ENCODE results near the gene HOXB5.

The HOXB5 gene

DNA sequence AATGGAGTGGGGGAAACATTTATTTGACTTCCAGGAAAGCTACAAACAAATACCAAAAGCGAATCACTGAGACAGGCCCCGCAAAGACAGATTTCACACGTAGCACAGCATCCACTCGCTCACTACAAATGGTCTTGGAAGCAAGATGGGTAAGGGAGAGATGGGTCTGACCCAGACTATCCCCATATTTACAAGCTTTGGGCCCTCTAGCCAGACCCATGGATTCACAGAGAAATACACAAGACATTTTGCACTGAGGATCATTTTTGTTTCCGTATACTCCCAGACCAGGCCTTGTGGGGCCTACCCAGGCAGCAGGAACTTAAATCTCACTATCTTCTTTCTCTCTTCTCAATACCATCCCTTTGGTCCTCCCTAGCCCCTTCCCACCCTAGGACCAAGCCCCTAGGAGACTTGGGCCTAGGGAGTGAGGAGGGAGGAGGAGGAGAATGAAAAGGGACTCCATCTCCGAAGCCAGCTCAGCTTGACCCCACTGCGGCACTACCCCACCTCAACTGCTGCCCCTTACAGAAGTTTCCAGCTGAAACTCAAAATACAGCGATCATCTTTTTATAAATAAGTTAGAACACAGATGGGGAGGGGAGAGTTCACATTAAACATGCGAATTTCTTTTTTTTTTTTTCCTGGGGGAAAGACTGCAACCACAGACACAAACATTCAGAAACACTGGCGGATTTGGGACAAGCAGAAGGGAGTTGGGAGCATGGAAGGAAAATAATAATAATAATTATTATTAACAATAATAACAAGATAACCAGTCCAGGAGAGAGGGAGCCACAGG is 2.1 kb downstream of the HOXB5 start:
- H2AFZ ChIP-seq (ENCODE audit: low read length, unreplicated experiment): no peak overlapping the region
- H3K27ac ChIP-seq (ENCODE audit: low read depth, low read length): no peak overlapping the region
- no peaks in the 10 kb centered on the region for H3K4me1 ChIP-seq (ENCODE audit: control insufficient read depth, insufficient read depth, low read length, unreplicated experiment)
- no peaks in the 10 kb centered on the region for H3K79me2 ChIP-seq (ENCODE audit: control insufficient read depth, insufficient read depth, low read length, unreplicated experiment)
- no peak overlapping the region for H3K4me3 ChIP-seq (ENCODE audit: low read depth, low read length)
- H3K36me3 ChIP-seq (ENCODE audit: insufficient read depth, low read length): no peaks in the 10 kb centered on the region
- peaks cover 99% of the 10 kb centered on the region for H3K27me3 ChIP-seq (ENCODE audit: insufficient read depth, low read length)

DNA sequence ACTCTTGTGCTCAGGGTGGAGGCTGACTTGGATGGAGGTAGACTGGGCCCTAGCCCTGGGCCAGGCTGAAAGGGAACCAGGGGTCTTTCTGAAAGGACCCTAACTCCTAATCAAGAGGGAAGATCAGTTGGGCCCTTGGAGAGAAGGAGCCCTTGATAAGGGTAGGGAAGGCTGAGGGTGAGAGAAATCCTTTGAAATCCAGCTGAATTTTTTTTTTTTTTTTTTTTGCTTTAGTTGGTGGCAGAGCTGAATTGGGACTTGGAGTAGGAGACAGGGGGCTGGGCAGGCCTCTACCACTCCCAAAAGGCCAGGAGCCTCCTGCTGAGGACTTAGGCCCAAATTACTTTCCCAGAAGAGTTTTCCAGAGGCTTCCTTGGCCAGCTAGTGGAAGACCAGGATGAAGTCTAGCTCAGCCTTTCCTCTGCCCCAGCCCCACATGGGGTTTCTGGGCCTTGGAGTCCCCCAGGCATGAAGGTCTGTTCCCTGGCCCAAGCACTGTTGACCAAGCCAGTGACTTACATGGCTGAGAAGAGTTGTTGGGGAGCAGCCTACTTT is 2.9 kb downstream of the HOXB5 start:
- H3K27me3 ChIP-seq (ENCODE audit: insufficient read depth, low read length): peaks cover 99% of the 10 kb centered on the region
- no peak overlapping the region for H3K27ac ChIP-seq (ENCODE audit: low read depth, low read length)
- H3K79me2 ChIP-seq (ENCODE audit: control insufficient read depth, insufficient read depth, low read length, unreplicated experiment): no peaks in the 10 kb centered on the region
- H2AFZ ChIP-seq (ENCODE audit: low read length, unreplicated experiment): no peak overlapping the region
- no peak overlapping the region for H3K4me3 ChIP-seq (ENCODE audit: low read depth, low read length)
- H3K36me3 ChIP-seq (ENCODE audit: insufficient read depth, low read length): no peaks in the 10 kb centered on the region
- H3K4me1 ChIP-seq (ENCODE audit: control insufficient read depth, insufficient read depth, low read length, unreplicated experiment): no peaks in the 10 kb centered on the region

DNA sequence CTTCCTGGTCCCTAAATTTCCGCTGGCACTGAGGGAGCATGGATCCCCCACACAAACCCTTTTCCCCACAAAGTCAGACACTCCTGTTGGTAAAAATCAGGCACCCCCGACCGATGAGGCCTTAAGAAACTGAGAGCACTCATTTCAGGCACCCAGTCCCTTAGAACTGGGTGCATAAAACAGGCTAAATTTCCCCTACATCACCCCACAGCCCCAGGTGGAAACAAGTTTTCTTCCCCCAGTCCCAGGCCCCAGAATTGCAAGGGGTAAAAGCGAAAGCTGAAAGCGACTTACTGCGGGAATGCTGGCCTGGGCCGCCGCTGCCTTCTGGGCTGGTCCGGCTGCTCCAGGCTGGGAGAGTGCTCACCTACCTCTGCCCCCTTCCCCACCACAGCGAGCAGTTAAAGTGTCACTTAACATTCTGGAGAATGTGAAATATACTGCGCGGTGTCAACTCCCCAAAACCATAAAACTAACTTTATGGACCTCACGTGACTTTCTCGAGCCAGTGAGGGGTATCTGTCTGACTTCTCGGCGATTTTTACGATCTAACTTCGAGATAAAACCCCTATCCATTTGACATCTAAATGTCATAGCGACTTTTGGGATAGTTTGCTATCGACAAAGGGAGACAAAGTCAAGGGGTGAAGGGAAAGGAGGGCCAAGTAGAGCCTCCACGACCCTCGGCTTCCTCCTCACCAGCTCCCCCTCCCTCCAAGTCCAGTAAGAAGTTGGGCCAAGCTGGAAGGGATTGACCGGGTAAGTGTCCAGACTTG is 3.6 kb downstream of the HOXB5 start, which contains the start of gene HOXB3:
TSS of gene HOXB3 (minus strand) at position 411 of the 776 bp plus-strand sequence. CDS start 37,767 bp downstream, outside the sequence.
- Histone ChIP-seq H3K27ac (ENCODE audit: low read depth, low read length) (no peak within 1 kb of the TSS), H3K79me2 (ENCODE audit: control insufficient read depth, insufficient read depth, low read length, unreplicated experiment) (no peaks in the 10 kb centered on the region), H3K27me3 (ENCODE audit: insufficient read depth, low read length) (peaks cover 94% of the 10 kb centered on the region), H3K36me3 (ENCODE audit: insufficient read depth, low read length) (no peaks in the 10 kb centered on the region), H3K4me3 (ENCODE audit: low read depth, low read length) (no peak within 1 kb of the TSS), H3K4me1 (ENCODE audit: control insufficient read depth, insufficient read depth, low read length, unreplicated experiment) (no peaks in the 10 kb centered on the region), H2AFZ (ENCODE audit: low read length, unreplicated experiment) (no peak within 1 kb of the TSS)

DNA sequence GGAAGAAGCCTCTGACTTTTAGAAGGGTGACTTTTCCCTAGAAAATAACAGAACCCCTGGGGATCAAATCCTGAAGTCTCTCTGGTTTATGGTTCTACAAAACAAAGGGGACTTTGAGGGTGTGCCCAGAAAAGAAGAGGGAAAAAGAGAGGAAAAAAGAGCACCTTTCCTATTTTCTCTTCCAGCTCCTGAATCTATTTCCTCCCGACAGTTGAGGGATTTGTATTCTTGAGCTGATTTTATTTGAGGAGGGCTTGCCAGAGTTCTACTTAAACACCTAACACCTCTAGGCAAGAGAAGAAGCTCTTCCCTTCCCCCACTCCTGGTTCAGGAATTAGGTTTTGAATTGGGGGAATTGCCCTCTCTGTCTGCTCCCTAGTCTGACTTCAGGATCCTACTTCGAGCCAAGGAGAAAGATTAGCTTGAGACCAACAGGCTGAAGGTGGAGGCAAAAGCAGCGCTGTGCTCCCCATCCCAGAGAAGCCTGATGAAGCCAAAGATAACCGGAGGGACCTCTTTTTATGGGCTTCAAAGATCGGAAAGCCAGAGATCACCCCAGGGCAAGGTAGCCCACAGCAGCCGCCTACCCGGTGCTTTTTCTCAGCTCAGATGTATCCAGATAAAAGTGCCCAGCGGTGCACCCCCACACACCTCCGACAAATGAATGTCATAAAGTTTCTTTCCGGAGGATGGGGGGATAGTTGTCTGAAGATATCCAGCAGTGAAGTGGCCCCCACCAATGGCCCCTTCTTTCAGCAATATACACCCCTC is 4.3 kb downstream of the HOXB5 start:
- Histone ChIP-seq H3K36me3 (ENCODE audit: insufficient read depth, low read length) (no peaks in the 10 kb centered on the region), H3K79me2 (ENCODE audit: control insufficient read depth, insufficient read depth, low read length, unreplicated experiment) (no peaks in the 10 kb centered on the region), H3K4me1 (ENCODE audit: control insufficient read depth, insufficient read depth, low read length, unreplicated experiment) (no peaks in the 10 kb centered on the region), H3K4me3 (ENCODE audit: low read depth, low read length) (no peak overlapping the region), H3K27ac (ENCODE audit: low read depth, low read length) (no peak overlapping the region), H2AFZ (ENCODE audit: low read length, unreplicated experiment) (no peak overlapping the region), H3K27me3 (ENCODE audit: insufficient read depth, low read length) (peaks cover 94% of the 10 kb centered on the region)

DNA sequence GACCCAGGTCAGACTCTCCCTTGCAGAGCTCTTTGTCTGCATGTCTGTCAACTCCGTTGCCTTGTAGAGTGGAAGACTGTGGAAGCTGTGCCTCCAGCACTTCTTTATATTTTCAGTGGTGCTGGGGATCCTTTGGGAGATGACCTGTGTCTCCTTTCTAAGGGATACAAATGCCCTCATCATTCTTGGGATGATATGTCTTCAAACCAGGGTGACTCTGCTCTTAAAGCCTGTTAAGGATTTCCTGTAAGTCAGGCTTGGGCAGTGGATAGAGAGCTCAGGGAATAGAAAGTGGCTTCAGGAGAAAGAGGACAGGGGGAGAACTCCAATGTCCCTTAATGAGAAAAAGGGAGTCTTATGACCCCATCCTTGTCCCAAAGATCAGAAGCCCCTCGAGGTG is 5.1 kb downstream of the HOXB5 start:
- Histone ChIP-seq H3K27me3 (ENCODE audit: insufficient read depth, low read length) (peaks cover 95% of the 10 kb centered on the region), H3K79me2 (ENCODE audit: control insufficient read depth, insufficient read depth, low read length, unreplicated experiment) (no peaks in the 10 kb centered on the region), H3K4me3 (ENCODE audit: low read depth, low read length) (no peak overlapping the region), H3K36me3 (ENCODE audit: insufficient read depth, low read length) (no peaks in the 10 kb centered on the region), H3K4me1 (ENCODE audit: control insufficient read depth, insufficient read depth, low read length, unreplicated experiment) (no peaks in the 10 kb centered on the region), H3K27ac (ENCODE audit: low read depth, low read length) (no peak overlapping the region), H2AFZ (ENCODE audit: low read length, unreplicated experiment) (no peak overlapping the region)

DNA sequence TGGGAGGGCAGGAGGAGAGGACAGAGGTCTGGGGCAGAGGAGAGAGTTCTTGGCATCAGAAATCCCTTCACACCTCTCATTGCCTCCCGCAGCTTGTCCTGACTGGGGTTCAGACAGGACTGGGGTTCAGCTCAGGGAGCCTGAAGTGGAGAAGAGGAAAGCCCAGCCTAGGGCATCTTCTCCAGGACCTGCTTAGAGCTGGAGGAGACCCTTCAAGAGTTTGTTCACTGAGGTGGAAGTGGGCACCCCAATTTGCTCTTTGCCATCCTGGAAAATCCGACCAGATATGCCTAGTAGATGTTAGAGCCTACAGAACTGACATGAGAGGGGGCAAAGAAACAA is 5.5 kb downstream of the HOXB5 start:
- peaks cover 95% of the 10 kb centered on the region for H3K27me3 ChIP-seq (ENCODE audit: insufficient read depth, low read length)
- H2AFZ ChIP-seq (ENCODE audit: low read length, unreplicated experiment): no peak overlapping the region
- H3K4me1 ChIP-seq (ENCODE audit: control insufficient read depth, insufficient read depth, low read length, unreplicated experiment): no peaks in the 10 kb centered on the region
- no peak overlapping the region for H3K4me3 ChIP-seq (ENCODE audit: low read depth, low read length)
- no peak overlapping the region for H3K27ac ChIP-seq (ENCODE audit: low read depth, low read length)
- H3K36me3 ChIP-seq (ENCODE audit: insufficient read depth, low read length): no peaks in the 10 kb centered on the region
- no peaks in the 10 kb centered on the region for H3K79me2 ChIP-seq (ENCODE audit: control insufficient read depth, insufficient read depth, low read length, unreplicated experiment)

DNA sequence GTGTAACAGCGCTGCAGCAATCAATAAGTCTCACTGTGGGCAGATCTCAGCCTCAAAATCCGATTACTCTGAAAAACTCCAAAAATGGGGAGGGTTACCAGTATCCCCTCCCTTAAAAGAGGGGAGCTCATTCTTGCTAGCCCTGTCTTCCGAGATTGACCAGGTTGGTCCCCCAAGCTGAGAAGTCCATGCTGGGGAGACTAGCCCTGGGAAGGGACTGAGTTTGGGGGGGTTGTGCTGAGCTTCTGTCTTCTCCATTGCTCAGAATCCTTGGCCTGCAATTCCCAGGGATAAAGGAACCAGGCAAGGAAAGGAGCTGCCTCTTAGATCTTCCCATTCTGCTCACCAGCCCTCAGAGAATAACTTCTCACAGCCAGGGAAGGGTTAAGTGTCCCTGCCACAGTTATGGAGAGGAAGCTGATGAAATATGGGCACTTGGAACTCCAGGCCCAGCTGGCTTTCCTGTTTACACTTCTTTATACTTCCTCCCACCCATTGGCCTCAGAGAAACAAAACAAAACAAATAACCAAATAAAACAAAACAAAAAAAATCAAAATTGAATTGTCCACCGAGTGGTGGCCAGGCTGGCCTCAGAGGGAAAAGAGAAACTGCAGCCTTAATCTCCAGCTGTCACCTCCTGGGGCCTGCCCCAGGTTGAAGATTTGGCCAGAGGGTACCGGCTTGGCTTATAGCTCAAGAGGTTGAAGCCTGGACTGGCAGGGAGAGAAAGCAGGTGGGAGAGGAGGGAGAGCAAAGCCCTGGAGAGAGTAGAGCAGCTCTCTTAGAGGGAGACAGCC is 6.1 kb downstream of the HOXB5 start:
- Histone ChIP-seq H2AFZ (ENCODE audit: low read length, unreplicated experiment) (no peak overlapping the region), H3K79me2 (ENCODE audit: control insufficient read depth, insufficient read depth, low read length, unreplicated experiment) (no peaks in the 10 kb centered on the region), H3K27me3 (ENCODE audit: insufficient read depth, low read length) (peaks cover 95% of the 10 kb centered on the region), H3K27ac (ENCODE audit: low read depth, low read length) (no peak overlapping the region), H3K36me3 (ENCODE audit: insufficient read depth, low read length) (no peaks in the 10 kb centered on the region), H3K4me1 (ENCODE audit: control insufficient read depth, insufficient read depth, low read length, unreplicated experiment) (no peaks in the 10 kb centered on the region), H3K4me3 (ENCODE audit: low read depth, low read length) (no peak overlapping the region)

DNA sequence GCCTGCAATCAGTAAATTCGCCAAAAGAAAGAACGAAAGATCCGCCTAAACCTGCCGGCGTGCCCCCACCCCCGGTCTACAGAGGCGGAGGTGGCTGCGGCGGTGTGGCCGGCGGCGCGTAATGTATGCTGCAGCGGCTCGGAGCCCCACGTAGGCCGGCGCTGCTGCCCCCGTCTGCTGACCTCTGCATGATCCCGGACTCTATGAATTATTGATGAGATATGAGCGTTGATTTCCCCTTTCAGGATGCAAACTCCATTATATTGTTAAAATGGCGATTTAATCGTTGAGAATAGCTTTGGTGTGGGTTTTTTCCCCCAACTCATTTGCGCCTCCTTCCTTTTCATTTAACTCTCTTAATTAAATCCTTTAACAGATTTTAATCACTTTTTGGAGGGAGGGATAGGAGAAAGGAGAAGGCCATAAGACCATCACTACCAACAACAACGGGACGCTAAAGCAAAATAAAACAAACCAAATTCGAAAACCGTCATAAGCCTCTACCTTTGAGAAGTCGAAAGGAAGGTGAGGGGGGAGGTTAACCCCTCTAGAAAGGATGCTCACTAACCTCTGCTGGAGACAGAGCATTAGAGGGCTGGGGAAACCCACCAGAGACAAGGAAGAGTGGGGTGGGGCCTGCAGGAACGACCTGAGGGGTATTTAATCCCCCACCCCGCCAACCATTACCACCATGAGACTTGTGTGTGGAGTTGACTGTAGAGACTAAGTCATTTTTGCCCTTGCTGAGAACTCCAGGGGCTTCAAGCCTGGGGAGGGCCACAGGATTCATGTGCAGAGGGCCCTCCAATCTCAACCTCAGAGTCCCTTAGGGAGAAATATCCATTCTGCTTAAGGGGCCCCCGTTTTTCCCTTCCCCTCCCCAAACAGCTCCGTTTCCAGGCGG is 7.0 kb downstream of the HOXB5 start:
- no peak overlapping the region for H3K27ac ChIP-seq (ENCODE audit: low read depth, low read length)
- H3K36me3 ChIP-seq (ENCODE audit: insufficient read depth, low read length): no peaks in the 10 kb centered on the region
- H3K79me2 ChIP-seq (ENCODE audit: control insufficient read depth, insufficient read depth, low read length, unreplicated experiment): no peaks in the 10 kb centered on the region
- H3K4me3 ChIP-seq (ENCODE audit: low read depth, low read length): peak overlapping the region; percentile 84
- peaks cover 95% of the 10 kb centered on the region for H3K27me3 ChIP-seq (ENCODE audit: insufficient read depth, low read length)
- H2AFZ ChIP-seq (ENCODE audit: low read length, unreplicated experiment): peak overlapping the region; percentile 77
- H3K4me1 ChIP-seq (ENCODE audit: control insufficient read depth, insufficient read depth, low read length, unreplicated experiment): no peaks in the 10 kb centered on the region

DNA sequence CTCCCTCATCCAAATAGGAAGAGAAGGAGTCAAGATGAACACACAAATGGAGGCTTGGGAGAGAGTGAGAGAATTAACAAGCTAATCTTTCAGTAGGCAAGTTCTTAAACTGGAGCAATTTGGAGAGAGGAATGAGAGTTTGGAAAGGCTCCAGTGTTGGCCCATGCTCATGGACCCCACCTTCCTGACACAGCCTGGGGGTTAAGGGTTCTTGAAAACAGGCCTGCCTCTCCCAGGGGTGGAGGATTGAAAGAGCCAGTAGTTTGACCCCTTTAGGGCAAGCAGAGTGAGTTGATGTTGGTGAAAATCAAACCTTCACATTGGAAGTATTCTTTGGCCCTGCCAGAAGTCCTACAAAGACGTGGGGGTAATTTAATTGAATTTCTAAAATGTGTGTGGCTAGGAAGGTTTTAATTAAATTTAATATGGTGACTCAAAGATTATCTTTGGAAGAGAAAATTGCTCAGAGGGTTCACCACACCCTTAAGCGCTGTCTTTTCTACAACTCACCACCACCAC is 9.3 kb downstream of the HOXB5 start:
- Histone ChIP-seq H3K4me1 (ENCODE audit: control insufficient read depth, insufficient read depth, low read length, unreplicated experiment) (no peaks in the 10 kb centered on the region), H3K27ac (ENCODE audit: low read depth, low read length) (no peak overlapping the region), H3K79me2 (ENCODE audit: control insufficient read depth, insufficient read depth, low read length, unreplicated experiment) (no peaks in the 10 kb centered on the region), H2AFZ (ENCODE audit: low read length, unreplicated experiment) (no peak overlapping the region), H3K36me3 (ENCODE audit: insufficient read depth, low read length) (no peaks in the 10 kb centered on the region), H3K27me3 (ENCODE audit: insufficient read depth, low read length) (peaks cover 95% of the 10 kb centered on the region), H3K4me3 (ENCODE audit: low read depth, low read length) (no peak overlapping the region)
